Prostate gland (tissue), 2 donors: ENCODE measurements around the gene SAP30L.

ENCODE experiments used
- POLR2A ChIP-seq: fragments of 450-650 bp; IDR thresholded peaks from one replicate; pipeline ENCODE4 v1.6.1; 2016; ENCODE audit warnings: antibody characterized with exemption, mild to moderate bottlenecking
- POLR2AphosphoS5 ChIP-seq: sonication (generic); formaldehyde crosslinking; IDR thresholded peaks from one replicate; pipeline ENCODE4 v1.6.1; 2017; ENCODE audit warnings: antibody characterized with exemption
- TF ChIP-seq, protein P1 (sequence below), 4 experiments: fragments of 200-600 bp in 2 of 4; fragments of 450-650 bp in 2 of 4; sonication (generic) in 2 of 4; IDR thresholded peaks; 1 replicate in 3 of 4; 2 replicates in 1 of 4; pipeline ENCODE4 v1.5.1; 2016 to 2019; ENCODE audit warnings: antibody characterized with exemption in 4 of 4, mild to moderate bottlenecking in 2 of 4, moderate library complexity in 2 of 4

GRCh38 chr5:154428208-154428607, 17.6 kb upstream of the SAP30L start:
- no peak for TF ChIP-seq POLR2AphosphoS5
- TF ChIP-seq, protein P1, sequence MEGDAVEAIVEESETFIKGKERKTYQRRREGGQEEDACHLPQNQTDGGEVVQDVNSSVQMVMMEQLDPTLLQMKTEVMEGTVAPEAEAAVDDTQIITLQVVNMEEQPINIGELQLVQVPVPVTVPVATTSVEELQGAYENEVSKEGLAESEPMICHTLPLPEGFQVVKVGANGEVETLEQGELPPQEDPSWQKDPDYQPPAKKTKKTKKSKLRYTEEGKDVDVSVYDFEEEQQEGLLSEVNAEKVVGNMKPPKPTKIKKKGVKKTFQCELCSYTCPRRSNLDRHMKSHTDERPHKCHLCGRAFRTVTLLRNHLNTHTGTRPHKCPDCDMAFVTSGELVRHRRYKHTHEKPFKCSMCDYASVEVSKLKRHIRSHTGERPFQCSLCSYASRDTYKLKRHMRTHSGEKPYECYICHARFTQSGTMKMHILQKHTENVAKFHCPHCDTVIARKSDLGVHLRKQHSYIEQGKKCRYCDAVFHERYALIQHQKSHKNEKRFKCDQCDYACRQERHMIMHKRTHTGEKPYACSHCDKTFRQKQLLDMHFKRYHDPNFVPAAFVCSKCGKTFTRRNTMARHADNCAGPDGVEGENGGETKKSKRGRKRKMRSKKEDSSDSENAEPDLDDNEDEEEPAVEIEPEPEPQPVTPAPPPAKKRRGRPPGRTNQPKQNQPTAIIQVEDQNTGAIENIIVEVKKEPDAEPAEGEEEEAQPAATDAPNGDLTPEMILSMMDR (IDR thresholded peaks at IDR 0.05): no peak
- no peak for TF ChIP-seq POLR2A
